ENCODE results near the gene CD68. TPM values are rescaled to one million over a fixed set of nuclear protein-coding genes. Genes with fewer than 3 reads are reported as not detected.

CD68 gene
- total RNA-seq, 2 donors from 2014 or later, result 12.3 to 17.3 TPM

DNA sequence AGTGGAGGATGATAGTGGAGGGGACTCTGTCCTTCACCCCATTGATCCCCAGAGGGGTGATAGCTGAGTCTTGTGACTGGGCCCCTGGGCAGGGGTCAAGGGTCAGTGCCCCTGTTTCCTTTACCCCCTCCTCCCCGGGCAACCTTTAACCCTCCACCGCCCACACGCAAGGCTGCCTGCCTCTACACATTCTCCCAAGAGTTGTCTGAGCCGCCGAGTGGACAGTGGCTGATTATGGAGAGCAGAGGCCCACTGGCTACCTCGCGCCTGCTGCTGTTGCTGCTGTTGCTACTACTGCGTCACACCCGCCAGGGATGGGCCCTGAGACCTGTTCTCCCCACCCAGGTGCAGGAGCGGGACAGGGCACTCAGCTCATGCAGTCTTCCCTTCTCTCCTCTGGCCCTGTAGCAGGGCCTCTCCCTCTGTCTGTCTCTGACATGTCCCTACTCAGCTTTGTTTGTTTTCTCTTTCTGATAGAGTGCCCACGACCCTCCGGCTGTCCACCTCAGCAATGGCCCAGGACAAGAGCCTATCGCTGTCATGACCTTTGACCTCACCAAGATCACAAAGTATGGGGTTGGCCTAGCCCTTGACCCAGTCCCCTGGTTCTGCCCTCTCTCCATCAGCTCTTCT lies 50.6 kb downstream of the CD68 start, which contains the start of gene SHBG:
Gene SHBG (plus strand): TSS at position 197 of the 633 bp plus-strand sequence. CDS start 38 bp downstream, at position 235.
- H3K4me3 ChIP-seq, result no peak within 1 kb of the TSS
- H3K9me3 ChIP-seq, result no peaks in the 10 kb centered on the region
- TF ChIP-seq POLR2A (IDR thresholded peaks at IDR 0.05), result no peak
- TF ChIP-seq, protein P1, sequence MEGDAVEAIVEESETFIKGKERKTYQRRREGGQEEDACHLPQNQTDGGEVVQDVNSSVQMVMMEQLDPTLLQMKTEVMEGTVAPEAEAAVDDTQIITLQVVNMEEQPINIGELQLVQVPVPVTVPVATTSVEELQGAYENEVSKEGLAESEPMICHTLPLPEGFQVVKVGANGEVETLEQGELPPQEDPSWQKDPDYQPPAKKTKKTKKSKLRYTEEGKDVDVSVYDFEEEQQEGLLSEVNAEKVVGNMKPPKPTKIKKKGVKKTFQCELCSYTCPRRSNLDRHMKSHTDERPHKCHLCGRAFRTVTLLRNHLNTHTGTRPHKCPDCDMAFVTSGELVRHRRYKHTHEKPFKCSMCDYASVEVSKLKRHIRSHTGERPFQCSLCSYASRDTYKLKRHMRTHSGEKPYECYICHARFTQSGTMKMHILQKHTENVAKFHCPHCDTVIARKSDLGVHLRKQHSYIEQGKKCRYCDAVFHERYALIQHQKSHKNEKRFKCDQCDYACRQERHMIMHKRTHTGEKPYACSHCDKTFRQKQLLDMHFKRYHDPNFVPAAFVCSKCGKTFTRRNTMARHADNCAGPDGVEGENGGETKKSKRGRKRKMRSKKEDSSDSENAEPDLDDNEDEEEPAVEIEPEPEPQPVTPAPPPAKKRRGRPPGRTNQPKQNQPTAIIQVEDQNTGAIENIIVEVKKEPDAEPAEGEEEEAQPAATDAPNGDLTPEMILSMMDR (IDR thresholded peaks at IDR 0.05), result no peak
- TF ChIP-seq POLR2AphosphoS5 (IDR thresholded peaks at IDR 0.05), result no peak
- 75% methylated on average over 13 of the region's 13 CpGs for WGBS
- no peaks in the 10 kb centered on the region for H3K27me3 ChIP-seq (replicated peaks; ENCODE audit: insufficient read depth)
- H3K27ac ChIP-seq, result no peak within 1 kb of the TSS
- H3K4me1 ChIP-seq (replicated peaks), result no peaks in the 10 kb centered on the region
- DNase-seq (ENCODE audit: low spot score), result no peak
- no peaks in the 10 kb centered on the region for H3K36me3 ChIP-seq
- intact Hi-C loops (cut with DNase I), result loop anchor here (5.0 kb wide), 1 partner anchor 57 kb away; the partner anchor contains the start of genes TP53 and WRAP53

Small RNA genes lying within 50 kb of the gene (small RNA-seq; reads per million reads assigned to genes)
- gene CD68, result 0 reads per million in 2 donors
- 0 reads per million in 2 donors for gene RF00019
- 0 reads per million in 2 donors for gene SNORA48
- 0 reads per million in 2 donors for gene SNORD10

Other genes starting within 250 kb of the CD68 start
- 1 to 10 TPM; 2.5 to 6.5 TPM for gene ACAP1, start 243.1 kb upstream of the CD68 start, total RNA-seq
- 10 to 100 TPM in 1 of 2 donors, 1 to 10 TPM in 1; 8.9 to 15.2 TPM for gene KCTD11, start 227.5 kb upstream of the CD68 start, total RNA-seq
- gene TMEM95, start 224.5 kb upstream of the CD68 start, total RNA-seq, result not detected
- gene TNK1, start 198.5 kb upstream of the CD68 start, total RNA-seq, result 10 to 100 TPM in 1 of 2 donors, 1 to 10 TPM in 1; 9.9 to 28.4 TPM
- gene PLSCR3, start 185.1 kb upstream of the CD68 start, total RNA-seq, result 10 to 100 TPM; 25.8 to 26.4 TPM
- gene TMEM256, start 175.5 kb upstream of the CD68 start, total RNA-seq, result 100 to 1,000 TPM in 1 of 2 donors, 10 to 100 TPM in 1; 63.0 to 192 TPM
- gene NLGN2, start 171.8 kb upstream of the CD68 start, total RNA-seq, result 10 to 100 TPM in 1 of 2 donors, 1 to 10 TPM in 1; 8.6 to 16.2 TPM
- gene SPEM1, start 159.3 kb upstream of the CD68 start, total RNA-seq, result 1 to 10 TPM in 1 of 2 donors, not detected in 1; 3.6 TPM
- 1 to 10 TPM in 1 of 2 donors, not detected in 1; 5.3 TPM for gene SPEM2, start 154.0 kb upstream of the CD68 start, total RNA-seq
- under 1 TPM; 0.09 to 0.11 TPM for gene SPEM3, start 150.8 kb upstream of the CD68 start, total RNA-seq
- 10 to 100 TPM in 1 of 2 donors, 1 to 10 TPM in 1; 9.9 to 10.3 TPM for gene TMEM102, start 144.2 kb upstream of the CD68 start, total RNA-seq
- gene FGF11, start 140.1 kb upstream of the CD68 start, total RNA-seq, result 1 to 10 TPM; 1.2 to 4.2 TPM
- 10 to 100 TPM in 1 of 2 donors, 1 to 10 TPM in 1; 6.9 to 10.4 TPM for gene CHRNB1, start 134.6 kb upstream of the CD68 start, total RNA-seq
- 10 to 100 TPM; 60.5 to 69.4 TPM for gene ZBTB4, start 100.0 kb upstream of the CD68 start, total RNA-seq
- not detected for gene SLC35G6, start 98.2 kb upstream of the CD68 start, total RNA-seq
- gene POLR2A, start 95.3 kb upstream of the CD68 start, total RNA-seq, result 100 to 1,000 TPM in 1 of 2 donors, 10 to 100 TPM in 1; 79.7 to 217 TPM
- gene TNFSF12, start 30.6 kb upstream of the CD68 start, total RNA-seq, result 10 to 100 TPM; 29.9 to 47.9 TPM
- 10 to 100 TPM; 20.4 to 21.1 TPM for gene TNFSF13, start 20.9 kb upstream of the CD68 start, total RNA-seq
- 10 to 100 TPM; 39.6 to 65.7 TPM for gene SENP3, start 17.7 kb upstream of the CD68 start, total RNA-seq
- gene MPDU1, start 4.2 kb downstream of the CD68 start, total RNA-seq, result 100 to 1,000 TPM; 101 to 239 TPM
- gene SOX15, start 10.5 kb downstream of the CD68 start, total RNA-seq, result 10 to 100 TPM in 1 of 2 donors, 1 to 10 TPM in 1; 6.3 to 15.0 TPM
- 10 to 100 TPM; 27.1 to 51.4 TPM for gene FXR2, start 35.3 kb downstream of the CD68 start, total RNA-seq
- gene SAT2, start 48.2 kb downstream of the CD68 start, total RNA-seq, result 100 to 1,000 TPM in 1 of 2 donors, 10 to 100 TPM in 1; 83.3 to 139 TPM
- 1 to 10 TPM in 1 of 2 donors, not detected in 1; 2.1 TPM for gene SHBG, start 50.5 kb downstream of the CD68 start, total RNA-seq
- 10 to 100 TPM in 1 of 2 donors, under 1 TPM in 1; 0.82 to 11.7 TPM for gene ATP1B2, start 71.3 kb downstream of the CD68 start, total RNA-seq
- gene TP53, start 107.9 kb downstream of the CD68 start, total RNA-seq, result 10 to 100 TPM; 52.3 to 65.0 TPM
- 1 to 10 TPM; 8.6 to 9.4 TPM for gene WRAP53, start 108.8 kb downstream of the CD68 start, total RNA-seq
- 1 to 10 TPM; 3.0 to 5.5 TPM for gene EFNB3, start 125.6 kb downstream of the CD68 start, total RNA-seq
- gene DNAH2, start 138.1 kb downstream of the CD68 start, total RNA-seq, result 1 to 10 TPM in 1 of 2 donors, under 1 TPM in 1; 0.09 to 4.9 TPM

Data from prostate gland (tissue), 2 donors.